Activated CD8-positive, alpha-beta memory T cell treated with anti-CD3 and anti-CD28 coated beads for 4 hours (primary cell): ENCODE results near the gene HMX2.

Source experiments
- DNase-seq, 2 donors: peaks; one replicate each; pipeline ENCODE4 v3.0.0-alpha.2; 2020; ENCODE audit warnings: low read depth in 2 of 2

Gene HMX2

DNA sequence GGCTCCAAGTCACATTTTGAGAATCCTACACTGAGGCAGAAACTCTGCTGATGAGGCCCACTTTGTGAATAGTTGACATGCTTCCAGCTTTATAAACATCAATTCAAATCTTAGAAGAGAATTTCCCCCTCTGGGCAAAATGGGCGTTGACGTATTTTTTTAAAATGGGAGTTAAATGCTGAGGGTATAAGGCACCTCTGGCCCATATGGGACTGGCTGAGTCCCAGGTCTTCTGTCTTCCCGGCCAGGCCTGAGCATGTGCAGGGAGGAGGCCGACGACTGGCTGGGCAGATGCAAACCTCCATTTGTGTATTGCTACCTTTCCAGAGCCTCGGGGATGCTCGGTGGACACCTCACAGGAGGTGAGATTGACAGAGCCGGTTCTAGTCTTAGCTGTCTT is 44.0 kb downstream of the HMX2 start:
- DNase-seq, result no peak

DNA sequence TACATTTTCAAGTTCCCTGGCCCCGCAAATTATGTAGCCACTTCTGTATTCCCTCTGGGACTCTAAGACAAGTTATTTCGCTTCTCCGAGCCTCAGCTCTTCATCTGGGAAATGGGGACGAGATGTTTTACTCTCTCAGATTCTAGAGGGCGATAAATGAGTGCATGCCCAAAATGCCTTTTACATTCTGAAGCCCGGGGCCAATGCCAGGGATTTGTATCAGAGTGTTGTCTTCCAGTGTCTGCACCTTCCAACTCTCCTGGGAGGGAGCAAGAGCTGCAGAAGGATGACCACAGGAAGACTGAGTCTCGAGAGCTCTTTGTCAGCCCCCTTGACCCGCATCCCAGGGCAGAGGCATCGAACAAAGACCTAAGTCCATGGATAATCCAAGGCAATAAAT is 46.1 kb downstream of the HMX2 start:
- no peak for DNase-seq
